SH-SY5Y (cell line): Measurements from ENCODE around the gene CRMP1.

Source experiments
- GATA2 ChIP-seq: IDR thresholded peaks from 2 replicates; pipeline ENCODE4 v1.6.1; 2011; ENCODE audit warnings: mild to moderate bottlenecking, low read depth, low read length
- GATA3 ChIP-seq: IDR thresholded peaks from 2 replicates; pipeline ENCODE4 v1.6.1; 2011; ENCODE audit warnings: low read depth, mild to moderate bottlenecking, low read length, moderate library complexity

Gene CRMP1

DNA sequence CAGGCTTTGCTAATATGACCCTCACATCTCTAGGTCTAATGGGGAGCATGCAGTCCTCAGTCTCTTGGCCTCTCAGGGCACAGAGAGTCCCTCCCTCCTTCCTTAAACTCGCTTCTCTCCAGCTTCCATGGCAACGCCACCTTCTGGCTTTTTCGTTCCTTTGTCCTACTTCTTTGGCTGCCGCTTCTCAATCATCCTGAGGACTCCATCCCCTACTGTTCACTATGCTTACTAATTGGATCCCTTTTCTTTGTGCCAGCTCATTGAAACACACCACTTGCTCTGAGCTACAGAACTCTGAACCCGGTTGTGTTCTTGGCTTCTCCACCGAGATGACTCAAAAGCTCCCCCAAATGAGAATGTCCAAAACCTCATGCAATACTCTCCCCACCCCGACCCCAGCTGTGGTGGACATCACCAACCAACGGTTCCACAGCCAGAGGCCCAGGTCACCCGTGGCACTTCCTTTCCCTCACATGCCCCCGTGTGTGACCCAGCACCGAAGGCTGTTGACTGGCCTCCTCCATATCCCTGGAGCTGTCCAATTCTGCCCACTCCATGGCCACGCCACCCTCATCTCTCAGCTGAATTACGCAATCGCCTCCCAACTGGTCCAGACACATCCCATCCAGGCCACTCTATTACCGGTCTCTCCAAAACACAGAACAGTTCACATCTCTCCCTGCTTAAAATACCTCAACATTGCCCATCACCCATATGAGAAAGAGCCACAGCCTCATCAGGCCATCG, 34.7 kb downstream of the CRMP1 start:
- TF ChIP-seq GATA2 (no peak), GATA3 (no peak)

DNA sequence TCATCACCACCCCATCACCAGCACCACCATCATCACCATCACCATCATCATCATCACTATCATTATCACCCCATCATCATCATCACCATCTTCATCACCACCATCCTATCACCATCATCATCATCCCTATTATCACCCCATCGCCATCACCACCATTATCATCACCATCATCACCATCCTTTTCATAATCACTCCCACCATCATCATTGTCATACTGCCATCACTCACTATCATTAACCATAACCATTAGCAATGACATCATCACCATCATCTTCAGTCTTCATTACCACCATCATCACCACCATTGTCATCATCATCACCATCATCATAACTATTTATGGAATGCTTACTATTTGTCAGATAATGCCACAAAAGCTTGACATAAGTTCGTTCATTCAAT, 35.7 kb downstream of the CRMP1 start:
- TF ChIP-seq GATA2 (no peak), GATA3 (no peak)

DNA sequence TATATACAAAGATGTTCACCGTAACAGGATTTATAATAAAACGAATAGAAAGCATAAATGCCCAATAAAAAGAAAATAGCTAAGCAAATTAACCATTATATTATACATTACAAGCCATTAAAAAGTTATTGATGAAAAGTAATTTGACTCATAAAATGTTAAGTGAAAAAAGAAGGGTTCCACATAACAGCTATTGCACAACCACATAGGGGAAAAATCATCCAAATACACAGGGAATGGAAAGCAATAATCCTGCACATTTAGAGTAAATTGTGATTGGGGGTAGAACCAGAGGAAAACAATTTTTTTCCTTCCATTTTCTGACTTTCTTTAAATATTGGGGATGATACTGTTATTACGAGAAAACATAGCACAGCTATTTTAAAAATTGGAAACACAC, 38.0 kb downstream of the CRMP1 start:
- no peak for TF ChIP-seq GATA2
- no peak for TF ChIP-seq GATA3

DNA sequence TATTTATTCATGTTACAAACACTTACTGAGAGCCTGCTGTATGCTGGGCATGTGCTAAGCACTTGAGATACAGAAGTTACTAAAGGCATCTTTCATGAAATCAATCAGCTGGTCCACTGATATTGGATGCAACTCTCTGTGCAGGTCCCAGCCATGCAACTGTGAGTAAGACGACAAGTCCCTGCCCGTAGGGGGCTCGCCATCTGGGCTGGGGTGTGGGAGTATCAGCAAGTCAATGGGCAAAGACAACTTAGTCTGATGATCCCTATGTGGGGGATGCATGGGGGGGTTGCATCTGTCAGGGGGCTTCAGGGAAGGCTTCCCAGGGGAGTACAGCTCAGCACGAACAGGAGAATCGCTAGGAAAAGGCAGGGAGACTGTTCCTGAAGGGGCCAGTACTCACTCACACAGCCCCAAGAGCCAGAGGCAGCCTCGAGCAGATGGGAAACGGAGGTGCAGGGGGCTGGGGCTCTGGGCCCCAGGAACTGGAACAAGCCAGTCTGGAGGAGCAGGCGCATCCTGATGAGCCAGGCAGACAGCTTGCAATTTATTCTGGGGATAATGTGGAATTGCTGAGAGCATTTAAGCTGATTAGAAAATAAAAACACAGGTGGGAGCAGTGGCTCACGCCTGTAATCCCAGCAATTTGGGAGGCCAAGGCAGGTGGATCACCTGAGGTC, 40.2 kb downstream of the CRMP1 start:
- TF ChIP-seq GATA2 = no peak
- TF ChIP-seq GATA3 = no peak

DNA sequence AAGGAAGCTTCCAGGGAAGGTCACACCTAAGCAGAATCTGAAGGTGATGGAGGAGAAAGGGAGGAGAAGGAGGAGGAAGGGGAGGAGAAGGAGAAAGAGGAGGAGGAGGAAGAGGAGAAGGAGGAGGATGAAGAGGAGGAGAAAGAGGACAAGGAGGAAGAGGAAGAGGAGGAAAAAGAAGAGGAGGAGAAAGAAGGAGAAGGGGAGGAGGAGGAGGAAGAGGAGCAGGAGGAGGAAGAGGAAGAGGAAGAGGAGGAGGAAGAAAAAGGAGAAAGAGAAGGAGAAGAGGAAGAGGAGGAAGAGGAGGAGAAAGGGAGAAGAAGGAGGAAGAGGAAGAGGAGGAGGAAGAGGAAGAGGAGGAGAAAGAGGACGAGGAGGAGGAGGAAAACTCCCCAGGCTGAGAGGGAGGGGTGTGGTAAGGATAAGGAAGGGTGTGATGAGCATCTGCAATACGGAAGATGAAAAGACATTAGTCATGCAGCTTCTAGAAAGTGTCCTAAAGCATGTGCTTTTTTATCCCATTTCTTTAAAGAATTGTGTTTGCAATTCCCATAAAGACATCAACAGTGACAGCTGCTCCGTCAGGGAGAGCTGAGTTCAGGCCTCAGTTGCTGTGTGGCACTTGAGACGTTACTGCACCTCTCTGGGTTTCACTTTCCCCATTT, 41.1 kb downstream of the CRMP1 start:
- TF ChIP-seq GATA3 = no peak
- no peak for TF ChIP-seq GATA2

DNA sequence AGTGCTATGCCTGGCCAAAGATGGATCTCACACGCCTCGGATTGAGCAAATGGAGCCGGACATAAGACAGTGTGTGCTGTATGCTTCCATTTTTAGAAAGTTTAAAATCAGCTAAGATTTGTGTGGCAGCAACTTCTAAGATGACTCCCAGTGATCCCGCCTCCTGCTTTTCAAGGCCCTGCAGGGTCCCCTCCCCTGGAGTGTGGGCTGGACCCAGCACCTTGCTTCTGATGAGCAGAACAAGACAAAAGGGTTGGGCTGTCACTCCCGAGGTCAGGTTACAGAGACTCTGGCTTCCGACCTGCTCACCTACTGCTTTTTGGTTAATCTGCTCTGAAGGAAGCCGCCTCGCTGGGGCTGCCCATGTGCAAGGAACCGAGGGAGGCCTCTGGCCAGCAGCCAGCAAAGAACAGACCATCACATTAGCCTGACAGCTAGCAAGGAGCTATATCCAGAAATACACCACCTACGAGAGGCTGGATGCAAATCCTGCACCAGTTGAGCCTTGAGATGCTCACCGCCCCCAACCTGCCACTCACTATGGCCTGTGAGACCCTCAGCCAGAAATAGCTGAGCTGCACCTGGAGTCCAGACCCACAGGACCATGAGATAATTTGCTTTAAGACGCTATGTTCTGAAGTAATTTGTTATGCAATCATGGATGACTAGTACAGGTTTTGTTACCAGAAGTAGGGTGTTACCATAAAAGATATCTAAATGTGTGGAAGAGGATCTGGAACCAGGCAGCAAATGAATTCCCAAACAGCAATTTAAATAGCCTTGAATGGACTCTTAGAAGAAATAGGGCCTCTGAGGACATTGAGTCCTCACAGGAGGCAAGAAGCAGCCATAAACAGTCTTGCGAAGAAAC, 47.6 kb downstream of the CRMP1 start:
- TF ChIP-seq GATA3 = no peak

DNA sequence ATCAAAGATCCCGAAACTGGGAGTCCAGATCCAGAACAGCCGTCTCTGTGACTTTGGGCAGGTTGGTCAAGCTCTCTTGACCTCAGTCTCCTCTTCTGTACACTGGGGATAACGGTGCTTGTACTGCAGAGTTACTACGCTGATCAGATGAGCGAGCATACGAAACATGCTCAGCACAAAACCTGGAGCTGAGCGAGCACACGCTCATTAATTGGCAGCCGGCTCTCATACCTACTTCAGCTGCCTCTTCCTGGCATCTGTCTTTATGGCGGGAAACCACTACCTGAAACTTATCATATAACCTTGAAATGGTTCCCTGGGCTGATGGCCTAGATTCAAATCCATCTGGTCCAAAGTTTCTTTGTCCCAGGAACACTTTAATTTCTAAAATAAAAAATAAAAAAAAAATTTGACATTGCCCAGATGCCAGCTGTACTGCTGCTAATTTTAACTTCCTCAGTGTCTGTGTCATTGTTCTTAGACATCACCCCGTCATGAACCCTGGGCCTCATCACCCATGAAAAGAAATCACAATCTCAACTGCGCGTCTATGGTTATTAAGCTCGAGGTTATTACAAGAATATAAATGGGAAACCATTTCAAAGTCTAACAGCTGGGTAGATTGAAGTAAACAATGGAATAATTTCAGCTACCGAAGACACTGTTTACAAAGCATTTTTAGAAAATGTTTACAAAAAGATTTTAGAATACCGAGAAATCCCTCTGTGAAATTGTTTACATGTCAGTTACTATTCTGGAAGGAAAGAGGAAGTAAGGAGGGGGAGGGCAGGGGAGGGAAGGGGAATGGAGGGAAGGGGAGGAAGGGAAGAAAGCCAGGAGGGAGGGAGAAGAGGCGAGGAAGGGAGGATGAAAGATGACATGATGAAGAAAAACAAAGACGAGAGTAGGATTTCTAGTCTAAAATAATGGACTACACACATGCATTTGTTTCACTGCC, 49.0 kb downstream of the CRMP1 start:
- TF ChIP-seq GATA3 = no peak
- no peak for TF ChIP-seq GATA2

DNA sequence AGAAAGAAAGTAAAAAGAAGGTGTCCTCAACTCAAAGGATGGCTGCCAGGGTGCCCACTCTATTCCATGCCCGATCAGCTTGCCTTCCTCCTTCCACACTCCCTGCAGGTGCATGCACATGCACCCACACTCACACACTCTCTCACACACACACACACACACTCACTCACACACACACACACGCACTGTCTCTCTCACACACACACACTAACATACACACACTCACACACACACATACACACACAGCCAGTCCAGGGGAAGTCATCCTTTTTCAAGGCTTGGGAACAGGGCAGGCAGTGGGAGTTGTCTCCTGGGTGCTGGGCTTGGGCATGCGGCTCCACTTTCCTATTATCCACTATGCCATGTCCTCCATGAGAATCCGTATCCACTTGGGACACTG, 50.4 kb downstream of the CRMP1 start:
- TF ChIP-seq GATA3 (no peak), GATA2 (no peak)

DNA sequence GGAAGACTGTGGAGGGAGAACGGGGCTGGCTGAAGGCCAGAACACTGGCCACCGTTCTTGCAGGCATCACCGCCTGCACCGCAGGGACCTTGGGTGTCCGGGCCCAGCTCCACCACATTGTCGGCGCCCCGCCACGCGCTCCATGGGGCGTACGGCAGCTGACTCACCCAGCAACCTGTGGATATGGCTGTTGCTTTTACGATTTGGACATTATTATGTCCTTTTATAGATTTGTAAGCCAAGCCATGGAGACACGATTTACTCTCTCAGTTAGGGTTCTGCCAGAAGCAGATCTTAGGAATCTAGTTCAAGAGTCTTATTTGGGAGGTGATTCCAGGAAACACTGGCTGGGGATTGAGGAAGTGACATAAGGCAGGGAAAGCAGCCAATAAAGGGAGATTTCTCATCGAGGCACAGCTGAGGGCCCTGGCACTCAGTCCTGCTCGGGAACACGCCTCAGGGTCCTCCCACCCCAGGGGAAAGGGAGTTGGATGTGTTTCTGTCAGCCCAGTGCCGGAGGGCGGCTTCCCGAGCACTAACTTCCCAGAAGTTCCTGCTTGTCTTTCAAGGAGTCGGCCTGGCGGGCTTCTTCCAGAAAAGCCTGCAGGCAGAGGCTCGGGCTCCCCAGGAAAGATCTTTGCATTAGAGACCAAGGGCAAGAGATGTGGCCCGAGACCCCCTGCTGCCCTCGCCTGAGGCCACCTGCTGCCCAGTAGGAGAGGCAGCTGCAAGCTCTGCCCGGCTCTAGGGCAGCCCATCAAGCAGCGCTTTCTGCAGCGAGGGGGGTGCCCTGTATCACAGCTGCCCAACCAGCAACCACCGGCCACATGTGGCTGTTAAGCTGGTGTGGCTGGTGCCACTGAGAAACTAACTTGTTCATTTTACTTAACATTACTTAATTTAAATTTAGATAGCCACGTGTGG, 52.9 kb downstream of the CRMP1 start:
- TF ChIP-seq GATA2 (no peak), GATA3 (no peak)

DNA sequence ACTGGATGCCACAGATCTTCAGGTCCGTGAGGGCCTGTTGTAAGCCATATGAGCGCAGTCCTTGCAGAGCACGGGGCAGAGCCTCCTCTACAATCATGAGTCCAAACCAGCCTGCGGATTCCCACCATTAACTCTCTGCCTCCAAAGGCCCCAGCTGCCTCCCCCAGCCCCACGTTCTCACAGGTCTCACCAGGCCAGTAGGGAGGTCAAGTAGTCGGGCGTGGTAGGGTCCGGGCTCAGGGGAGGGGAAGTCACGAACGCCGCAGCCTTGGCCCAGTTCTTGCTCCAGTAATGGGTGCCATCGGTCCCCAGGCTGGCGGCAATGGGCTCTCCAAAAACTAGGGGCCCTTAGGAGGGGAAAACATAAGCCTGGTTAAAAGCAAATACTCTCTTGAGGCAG, 53.6 kb downstream of the CRMP1 start:
- TF ChIP-seq GATA3 (no peak), GATA2 (no peak)

DNA sequence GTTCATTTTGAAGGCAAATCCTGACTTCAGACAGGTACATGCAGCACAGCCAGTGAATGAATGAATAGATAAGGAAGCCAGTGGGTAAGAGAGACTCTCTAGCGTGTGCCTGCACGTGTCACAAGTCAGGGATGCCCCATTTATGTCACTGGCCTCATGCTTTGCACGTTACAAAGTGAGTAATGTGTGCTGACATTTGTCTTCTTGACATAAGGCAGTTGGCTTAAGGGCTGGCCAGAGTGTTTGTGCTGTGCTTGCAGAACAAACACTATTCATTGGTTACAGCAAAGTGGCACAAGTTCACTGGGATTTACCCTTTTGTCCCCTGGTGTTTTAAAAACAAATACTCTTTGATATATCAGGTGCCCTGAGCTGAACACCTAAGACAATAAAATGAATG, 55.9 kb downstream of the CRMP1 start:
- TF ChIP-seq GATA2 = no peak
- no peak for TF ChIP-seq GATA3

DNA sequence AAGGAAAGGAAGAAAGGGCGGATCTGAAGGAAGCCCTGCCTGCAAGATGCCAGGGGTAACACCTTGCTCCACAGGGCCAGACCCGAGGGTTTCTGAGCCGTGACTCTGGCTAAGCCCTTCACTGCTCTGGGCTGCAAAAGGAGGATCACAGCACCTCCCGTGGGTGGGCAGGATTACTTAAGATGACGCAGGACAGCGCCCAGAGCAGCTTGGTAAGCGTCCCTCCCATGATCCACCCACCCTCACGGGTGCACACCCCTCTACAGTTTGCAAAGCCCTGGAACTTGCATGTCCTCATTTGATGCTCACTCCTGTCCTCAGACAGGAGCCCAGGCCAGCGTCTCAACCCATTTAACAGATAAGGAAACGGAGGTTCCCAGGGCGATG, 64.9 kb downstream of the CRMP1 start:
- TF ChIP-seq GATA2 (no peak), GATA3 (no peak)
